MCF 10A (cell line): ENCODE measurements around the gene MAP2K5. TPM values are rescaled to one million over a fixed set of nuclear protein-coding genes. Genes with fewer than 3 reads are reported as not detected.
A peak's percentile ranks its signal among the peaks of the same experiment; 100 is the strongest.

Experiments
- BruUV-seq: library from RNA; stranded (reverse); fragments of 400-500 nt; replicated peaks from 2 replicates; lab custom pipeline; 2021; lab: Mats Ljungman, UMichigan
- CTCF ChIA-PET: fragments of 300-600 bp; sonication (Branson Sonifier 250); formaldehyde crosslinking; extraction: SDS; loops from one replicate; lab custom pipeline; 2021; ENCODE audit warnings: antibody characterized with exemption, inconsistent platforms; lab: Yijun Ruan, JAX
- POLR2A ChIA-PET: fragments of 300-600, 350-650 bp; sonication (Branson Sonifier 250); formaldehyde crosslinking; extraction: SDS; loops from one replicate; lab custom pipeline; 2020; ENCODE audit warnings: antibody characterized with exemption, inconsistent platforms; lab: Yijun Ruan, JAX
- DNase-seq: peaks from one replicate; pipeline ENCODE4 v3.0.0-alpha.2; 2018; ENCODE audit not compliant: unreplicated experiment
- H3K27ac Mint-ChIP-seq: one replicate; pipeline ENCODE4 v1.8.0; 2022; ENCODE audit warnings: mild to moderate bottlenecking, low read depth, mixed read lengths; ENCODE audit not compliant: unreplicated experiment
- H3K27me3 Mint-ChIP-seq: one replicate; pipeline ENCODE4 v1.8.0; 2022; ENCODE audit warnings: mixed read lengths; ENCODE audit not compliant: insufficient read depth, unreplicated experiment
- H3K36me3 Mint-ChIP-seq: one replicate; pipeline ENCODE4 v1.8.0; 2022; ENCODE audit warnings: mild to moderate bottlenecking, moderate library complexity, mixed read lengths; ENCODE audit not compliant: insufficient read depth, unreplicated experiment
- H3K4me1 Mint-ChIP-seq: one replicate; pipeline ENCODE4 v1.8.0; 2022; ENCODE audit warnings: mixed read lengths; ENCODE audit not compliant: insufficient read depth, unreplicated experiment
- H3K4me3 Mint-ChIP-seq: one replicate; pipeline ENCODE4 v1.8.0; 2022; ENCODE audit warnings: mild to moderate bottlenecking, moderate library complexity, mixed read lengths; ENCODE audit not compliant: unreplicated experiment
- H3K9me3 Mint-ChIP-seq: one replicate; pipeline ENCODE4 v1.8.0; 2022; ENCODE audit warnings: mixed read lengths; ENCODE audit not compliant: unreplicated experiment
- CTCF ChIP-seq: fragments of 200-600 bp; IDR thresholded peaks from one replicate; pipeline ENCODE4 v1.8.0; 2022; ENCODE audit warnings: antibody characterized with exemption, mild to moderate bottlenecking; ENCODE audit not compliant: unreplicated experiment
- intact Hi-C: fragments of 100-400 bp; cut with micrococcal nuclease; formaldehyde crosslinking; loops from 2 replicates; pipeline ENCODE4 v1.14.1; 2022
- total RNA-seq: library from RNA; stranded (reverse); gene quantifications from 2 replicates; pipeline ENCODE4 v1.2.3, GENCODE V29; 2022

MAP2K5 gene
- total RNA-seq, 1 experiment from 2014 or later: 24.4 TPM

- ChIA-PET CTCF (interaction anchor here (0.7 kb wide), 1 partner anchor 45 kb away, joined by 3 read pairs; no protein-coding TSS in a partner anchor), POLR2A (interaction anchor here (1.0 to 3.2 kb wide), 3 partner anchors 8 to 401 kb away, joined by 3 to 10 read pairs (median 4); no protein-coding TSS in a partner anchor)
- no TSS peak for BruUV-seq
- no peak for TF ChIP-seq CTCF
- Mint-ChIP-seq H3K4me1 (peaks cover 27% of the 10 kb centered on the region), H3K27ac (peak overlapping the region; percentile 89), H3K9me3 (no peaks in the 10 kb centered on the region), H3K36me3 (no peaks in the 10 kb centered on the region), H3K4me3 (peak overlapping the region; percentile 52), H3K27me3 (no peaks in the 10 kb centered on the region)
- DNase-seq: peak; percentile 28
- intact Hi-C loops: loop anchor here (5.0 kb wide), 1 partner anchor 224 kb away; the partner anchor contains the start of gene C15orf61
These were observed 203.9 kb downstream of the MAP2K5 start for GRCh38 chr15:67746450-67746849.

GRCh38 chr15:67747921-67748320 is 205.4 kb downstream of the MAP2K5 start:
- peaks cover 27% of the 10 kb centered on the region for H3K4me1 Mint-ChIP-seq
- TF ChIP-seq CTCF: no peak
- H3K9me3 Mint-ChIP-seq: no peaks in the 10 kb centered on the region
- intact Hi-C loops: loop anchor here (5.0 kb wide), 1 partner anchor 226 kb away; the partner anchor contains the start of gene C15orf61
- no peaks in the 10 kb centered on the region for H3K36me3 Mint-ChIP-seq
- DNase-seq: no peak
- CTCF ChIA-PET: no interaction called here
- BruUV-seq: no TSS peak
- no peak overlapping the region for H3K27ac Mint-ChIP-seq
- no peaks in the 10 kb centered on the region for H3K27me3 Mint-ChIP-seq
- POLR2A ChIA-PET: no interaction called here
- no peak overlapping the region for H3K4me3 Mint-ChIP-seq

GRCh38 chr15:67750371-67750770 is 207.9 kb downstream of the MAP2K5 start:
- H3K27ac Mint-ChIP-seq: no peak overlapping the region
- intact Hi-C loops: no loop called here
- H3K27me3 Mint-ChIP-seq: no peaks in the 10 kb centered on the region
- H3K4me1 Mint-ChIP-seq: peaks cover 20% of the 10 kb centered on the region
- no peak overlapping the region for H3K4me3 Mint-ChIP-seq
- peaks cover 6% of the 10 kb centered on the region for H3K9me3 Mint-ChIP-seq
- peak; percentile 84 for DNase-seq
- no TSS peak for BruUV-seq
- ChIA-PET CTCF (no interaction called here), POLR2A (interaction anchor here (1.0 kb wide), 1 partner anchor 13 kb away, joined by 6 read pairs; no protein-coding TSS in a partner anchor)
- TF ChIP-seq CTCF: no peak
- H3K36me3 Mint-ChIP-seq: no peaks in the 10 kb centered on the region

GRCh38 chr15:67753891-67754290 is 211.4 kb downstream of the MAP2K5 start:
- no TSS peak for BruUV-seq
- peaks cover 7% of the 10 kb centered on the region for H3K9me3 Mint-ChIP-seq
- DNase-seq: no peak
- CTCF ChIA-PET: interaction anchor here (0.6 kb wide), 1 partner anchor 297 kb away, joined by 3 read pairs; no protein-coding TSS in a partner anchor
- peaks cover 8% of the 10 kb centered on the region for H3K4me1 Mint-ChIP-seq
- intact Hi-C loops: no loop called here
- H3K36me3 Mint-ChIP-seq: peaks cover 6% of the 10 kb centered on the region
- TF ChIP-seq CTCF: no peak
- H3K4me3 Mint-ChIP-seq: no peak overlapping the region
- POLR2A ChIA-PET: interaction anchor here (1.0 kb wide), 1 partner anchor 12 kb away, joined by 3 read pairs; no protein-coding TSS in a partner anchor
- no peak overlapping the region for H3K27ac Mint-ChIP-seq
- H3K27me3 Mint-ChIP-seq: no peaks in the 10 kb centered on the region
